ENCODE results near the gene BICD1.

DNA sequence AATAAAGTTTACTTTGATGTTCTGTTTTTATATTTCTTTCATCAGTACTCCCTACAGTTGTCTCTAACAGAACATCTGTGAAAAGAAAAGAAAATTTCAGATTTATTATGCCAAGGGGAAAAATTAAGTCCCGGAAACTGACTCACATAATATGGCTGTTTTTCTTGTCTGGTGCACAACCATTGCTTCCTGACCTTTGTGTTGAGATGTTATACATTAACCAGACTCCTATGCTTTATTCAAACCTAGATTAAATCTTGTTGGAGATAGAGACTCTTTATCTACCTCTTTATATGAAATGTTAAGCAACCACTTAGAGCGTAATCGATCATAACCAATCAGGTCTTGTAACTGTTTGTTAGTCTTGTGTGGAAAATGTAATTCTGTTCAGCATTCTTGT lies 37.6 kb upstream of the BICD1 start:
- TF ChIP-seq, protein P1, sequence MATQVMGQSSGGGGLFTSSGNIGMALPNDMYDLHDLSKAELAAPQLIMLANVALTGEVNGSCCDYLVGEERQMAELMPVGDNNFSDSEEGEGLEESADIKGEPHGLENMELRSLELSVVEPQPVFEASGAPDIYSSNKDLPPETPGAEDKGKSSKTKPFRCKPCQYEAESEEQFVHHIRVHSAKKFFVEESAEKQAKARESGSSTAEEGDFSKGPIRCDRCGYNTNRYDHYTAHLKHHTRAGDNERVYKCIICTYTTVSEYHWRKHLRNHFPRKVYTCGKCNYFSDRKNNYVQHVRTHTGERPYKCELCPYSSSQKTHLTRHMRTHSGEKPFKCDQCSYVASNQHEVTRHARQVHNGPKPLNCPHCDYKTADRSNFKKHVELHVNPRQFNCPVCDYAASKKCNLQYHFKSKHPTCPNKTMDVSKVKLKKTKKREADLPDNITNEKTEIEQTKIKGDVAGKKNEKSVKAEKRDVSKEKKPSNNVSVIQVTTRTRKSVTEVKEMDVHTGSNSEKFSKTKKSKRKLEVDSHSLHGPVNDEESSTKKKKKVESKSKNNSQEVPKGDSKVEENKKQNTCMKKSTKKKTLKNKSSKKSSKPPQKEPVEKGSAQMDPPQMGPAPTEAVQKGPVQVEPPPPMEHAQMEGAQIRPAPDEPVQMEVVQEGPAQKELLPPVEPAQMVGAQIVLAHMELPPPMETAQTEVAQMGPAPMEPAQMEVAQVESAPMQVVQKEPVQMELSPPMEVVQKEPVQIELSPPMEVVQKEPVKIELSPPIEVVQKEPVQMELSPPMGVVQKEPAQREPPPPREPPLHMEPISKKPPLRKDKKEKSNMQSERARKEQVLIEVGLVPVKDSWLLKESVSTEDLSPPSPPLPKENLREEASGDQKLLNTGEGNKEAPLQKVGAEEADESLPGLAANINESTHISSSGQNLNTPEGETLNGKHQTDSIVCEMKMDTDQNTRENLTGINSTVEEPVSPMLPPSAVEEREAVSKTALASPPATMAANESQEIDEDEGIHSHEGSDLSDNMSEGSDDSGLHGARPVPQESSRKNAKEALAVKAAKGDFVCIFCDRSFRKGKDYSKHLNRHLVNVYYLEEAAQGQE (IDR thresholded peaks at IDR 0.05; ENCODE audit: insufficient replicate concordance, low read depth) = no peak
- TF ChIP-seq, protein P2, sequence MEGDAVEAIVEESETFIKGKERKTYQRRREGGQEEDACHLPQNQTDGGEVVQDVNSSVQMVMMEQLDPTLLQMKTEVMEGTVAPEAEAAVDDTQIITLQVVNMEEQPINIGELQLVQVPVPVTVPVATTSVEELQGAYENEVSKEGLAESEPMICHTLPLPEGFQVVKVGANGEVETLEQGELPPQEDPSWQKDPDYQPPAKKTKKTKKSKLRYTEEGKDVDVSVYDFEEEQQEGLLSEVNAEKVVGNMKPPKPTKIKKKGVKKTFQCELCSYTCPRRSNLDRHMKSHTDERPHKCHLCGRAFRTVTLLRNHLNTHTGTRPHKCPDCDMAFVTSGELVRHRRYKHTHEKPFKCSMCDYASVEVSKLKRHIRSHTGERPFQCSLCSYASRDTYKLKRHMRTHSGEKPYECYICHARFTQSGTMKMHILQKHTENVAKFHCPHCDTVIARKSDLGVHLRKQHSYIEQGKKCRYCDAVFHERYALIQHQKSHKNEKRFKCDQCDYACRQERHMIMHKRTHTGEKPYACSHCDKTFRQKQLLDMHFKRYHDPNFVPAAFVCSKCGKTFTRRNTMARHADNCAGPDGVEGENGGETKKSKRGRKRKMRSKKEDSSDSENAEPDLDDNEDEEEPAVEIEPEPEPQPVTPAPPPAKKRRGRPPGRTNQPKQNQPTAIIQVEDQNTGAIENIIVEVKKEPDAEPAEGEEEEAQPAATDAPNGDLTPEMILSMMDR (IDR thresholded peaks at IDR 0.05; ENCODE audit: insufficient read depth, low read length) = no peak

Measured in HL-60 (cell line).